ENCODE results near the gene CHI3L1.

CHI3L1 gene

DNA sequence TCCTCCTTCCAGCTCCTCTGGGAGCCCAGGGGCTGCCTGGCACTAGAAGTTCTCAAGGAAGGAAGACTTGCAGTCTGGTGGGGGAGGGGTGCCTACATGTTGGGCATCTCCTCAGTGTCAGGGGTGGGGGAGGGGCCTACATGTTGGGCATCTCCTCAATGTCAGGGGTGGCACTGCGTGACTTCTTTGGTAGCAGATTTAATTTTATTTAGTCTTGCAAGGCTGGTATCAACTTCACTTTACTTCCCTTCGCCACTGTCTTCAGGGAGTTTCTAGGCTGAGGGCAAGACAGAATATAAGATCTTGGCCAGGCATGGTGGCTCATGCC lies 40.5 kb downstream of the CHI3L1 start:
- no peak overlapping the region for H3K27ac ChIP-seq (ENCODE audit: low read length)
- H3K4me2 ChIP-seq (ENCODE audit: insufficient read depth, low read length) = no peak overlapping the region
- no peak for ATAC-seq (ENCODE audit: insufficient read depth, low read depth)
- H3K27me3 ChIP-seq (ENCODE audit: insufficient read depth, low read length, poor library complexity) = peaks cover 30% of the 10 kb centered on the region
- H4K20me1 ChIP-seq (ENCODE audit: insufficient read depth, low read length) = no peaks in the 10 kb centered on the region
- H3K4me3 ChIP-seq (ENCODE audit: low read depth in 1 of 2, low read length in 2 of 2) = no peak overlapping the region
- H3K79me2 ChIP-seq (ENCODE audit: insufficient read depth, low read length) = no peaks in the 10 kb centered on the region
- H2AFZ ChIP-seq (ENCODE audit: low read depth, low read length) = no peak overlapping the region
- no peaks in the 10 kb centered on the region for H3K36me3 ChIP-seq (ENCODE audit: insufficient read depth, low read length)
- no peak for DNase-seq
- H3K9me3 ChIP-seq (ENCODE audit: insufficient read depth, low read length, severe bottlenecking) = no peaks in the 10 kb centered on the region
- no peak overlapping the region for H3K9ac ChIP-seq (ENCODE audit: low read depth, low read length)
- H3K4me1 ChIP-seq (ENCODE audit: insufficient read depth, low read length) = no peaks in the 10 kb centered on the region
- TF ChIP-seq, protein P1, sequence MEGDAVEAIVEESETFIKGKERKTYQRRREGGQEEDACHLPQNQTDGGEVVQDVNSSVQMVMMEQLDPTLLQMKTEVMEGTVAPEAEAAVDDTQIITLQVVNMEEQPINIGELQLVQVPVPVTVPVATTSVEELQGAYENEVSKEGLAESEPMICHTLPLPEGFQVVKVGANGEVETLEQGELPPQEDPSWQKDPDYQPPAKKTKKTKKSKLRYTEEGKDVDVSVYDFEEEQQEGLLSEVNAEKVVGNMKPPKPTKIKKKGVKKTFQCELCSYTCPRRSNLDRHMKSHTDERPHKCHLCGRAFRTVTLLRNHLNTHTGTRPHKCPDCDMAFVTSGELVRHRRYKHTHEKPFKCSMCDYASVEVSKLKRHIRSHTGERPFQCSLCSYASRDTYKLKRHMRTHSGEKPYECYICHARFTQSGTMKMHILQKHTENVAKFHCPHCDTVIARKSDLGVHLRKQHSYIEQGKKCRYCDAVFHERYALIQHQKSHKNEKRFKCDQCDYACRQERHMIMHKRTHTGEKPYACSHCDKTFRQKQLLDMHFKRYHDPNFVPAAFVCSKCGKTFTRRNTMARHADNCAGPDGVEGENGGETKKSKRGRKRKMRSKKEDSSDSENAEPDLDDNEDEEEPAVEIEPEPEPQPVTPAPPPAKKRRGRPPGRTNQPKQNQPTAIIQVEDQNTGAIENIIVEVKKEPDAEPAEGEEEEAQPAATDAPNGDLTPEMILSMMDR (IDR thresholded peaks at IDR 0.05; ENCODE audit: borderline replicate concordance, extremely low read depth, low read length, poor library complexity, severe bottlenecking) = no peak
- TF ChIP-seq EZH2 (IDR thresholded peaks at IDR 0.05; ENCODE audit: borderline replicate concordance, low read depth, low read length, severe bottlenecking) = no peak

- no peaks in the 10 kb centered on the region for H4K20me1 ChIP-seq (ENCODE audit: insufficient read depth, low read length)
- no peaks in the 10 kb centered on the region for H3K79me2 ChIP-seq (ENCODE audit: insufficient read depth, low read length)
- no peak overlapping the region for H3K9ac ChIP-seq (ENCODE audit: low read depth, low read length)
- no peak overlapping the region for H3K27ac ChIP-seq (ENCODE audit: low read length)
- H3K36me3 ChIP-seq (ENCODE audit: insufficient read depth, low read length) = no peaks in the 10 kb centered on the region
- H3K9me3 ChIP-seq (ENCODE audit: insufficient read depth, low read length, severe bottlenecking) = no peaks in the 10 kb centered on the region
- H3K4me1 ChIP-seq (ENCODE audit: insufficient read depth, low read length) = no peaks in the 10 kb centered on the region
- H3K4me3 ChIP-seq (ENCODE audit: low read depth in 1 of 2, low read length in 2 of 2) = no peak overlapping the region
- no peak for DNase-seq
- H3K4me2 ChIP-seq (ENCODE audit: insufficient read depth, low read length) = no peak overlapping the region
- no peak for TF ChIP-seq EZH2 (IDR thresholded peaks at IDR 0.05; ENCODE audit: borderline replicate concordance, low read depth, low read length, severe bottlenecking)
- TF ChIP-seq, protein P1 (IDR thresholded peaks at IDR 0.05; ENCODE audit: borderline replicate concordance, extremely low read depth, low read length, poor library complexity, severe bottlenecking) = no peak
- ATAC-seq (ENCODE audit: insufficient read depth, low read depth) = no peak
- H3K27me3 ChIP-seq (ENCODE audit: insufficient read depth, low read length, poor library complexity) = peaks cover 30% of the 10 kb centered on the region
- no peak overlapping the region for H2AFZ ChIP-seq (ENCODE audit: low read depth, low read length)
Observed at GRCh38 chr1:203145321-203146041, 41.0 kb downstream of the CHI3L1 start.

GRCh38 chr1:203144661-203145060 lies 41.8 kb downstream of the CHI3L1 start:
- ATAC-seq (ENCODE audit: insufficient read depth, low read depth) (no peak), DNase-seq (no peak)
- Histone ChIP-seq H3K9ac (ENCODE audit: low read depth, low read length) (no peak overlapping the region), H4K20me1 (ENCODE audit: insufficient read depth, low read length) (no peaks in the 10 kb centered on the region), H2AFZ (ENCODE audit: low read depth, low read length) (no peak overlapping the region), H3K9me3 (ENCODE audit: insufficient read depth, low read length, severe bottlenecking) (no peaks in the 10 kb centered on the region), H3K36me3 (ENCODE audit: insufficient read depth, low read length) (no peaks in the 10 kb centered on the region), H3K27me3 (ENCODE audit: insufficient read depth, low read length, poor library complexity) (peaks cover 30% of the 10 kb centered on the region), H3K4me2 (ENCODE audit: insufficient read depth, low read length) (no peak overlapping the region), H3K4me1 (ENCODE audit: insufficient read depth, low read length) (no peaks in the 10 kb centered on the region), H3K27ac (ENCODE audit: low read length) (no peak overlapping the region), H3K4me3 (ENCODE audit: low read depth in 1 of 2, low read length in 2 of 2) (no peak overlapping the region), H3K79me2 (ENCODE audit: insufficient read depth, low read length) (no peaks in the 10 kb centered on the region)
- no peak for TF ChIP-seq EZH2 (IDR thresholded peaks at IDR 0.05; ENCODE audit: borderline replicate concordance, low read depth, low read length, severe bottlenecking)
- TF ChIP-seq, protein P1 (IDR thresholded peaks at IDR 0.05; ENCODE audit: borderline replicate concordance, extremely low read depth, low read length, poor library complexity, severe bottlenecking) = no peak

All from DND-41 (cell line).